ENCODE measurements around the gene KRTAP12-1.

DNA sequence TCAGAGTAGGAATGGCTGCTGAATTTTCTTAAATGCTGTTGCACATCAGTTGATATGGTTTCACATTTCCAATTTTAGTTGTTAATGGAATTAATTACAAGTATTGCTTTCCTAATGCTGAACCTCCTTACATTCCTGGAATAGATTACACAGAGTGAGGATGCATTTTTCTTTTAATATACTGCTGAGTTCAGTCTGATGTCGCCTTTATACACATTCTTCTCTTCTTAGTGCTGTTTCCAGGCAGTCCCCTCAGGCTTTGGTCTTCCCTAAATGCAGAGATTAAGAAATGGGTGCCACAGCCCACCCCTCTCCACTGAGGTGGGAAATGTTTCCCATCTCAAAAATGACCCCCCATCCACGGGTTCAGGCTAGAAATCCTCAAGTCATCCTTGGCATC, 36.1 kb upstream of the KRTAP12-1 start:
- TF ChIP-seq, protein P1, sequence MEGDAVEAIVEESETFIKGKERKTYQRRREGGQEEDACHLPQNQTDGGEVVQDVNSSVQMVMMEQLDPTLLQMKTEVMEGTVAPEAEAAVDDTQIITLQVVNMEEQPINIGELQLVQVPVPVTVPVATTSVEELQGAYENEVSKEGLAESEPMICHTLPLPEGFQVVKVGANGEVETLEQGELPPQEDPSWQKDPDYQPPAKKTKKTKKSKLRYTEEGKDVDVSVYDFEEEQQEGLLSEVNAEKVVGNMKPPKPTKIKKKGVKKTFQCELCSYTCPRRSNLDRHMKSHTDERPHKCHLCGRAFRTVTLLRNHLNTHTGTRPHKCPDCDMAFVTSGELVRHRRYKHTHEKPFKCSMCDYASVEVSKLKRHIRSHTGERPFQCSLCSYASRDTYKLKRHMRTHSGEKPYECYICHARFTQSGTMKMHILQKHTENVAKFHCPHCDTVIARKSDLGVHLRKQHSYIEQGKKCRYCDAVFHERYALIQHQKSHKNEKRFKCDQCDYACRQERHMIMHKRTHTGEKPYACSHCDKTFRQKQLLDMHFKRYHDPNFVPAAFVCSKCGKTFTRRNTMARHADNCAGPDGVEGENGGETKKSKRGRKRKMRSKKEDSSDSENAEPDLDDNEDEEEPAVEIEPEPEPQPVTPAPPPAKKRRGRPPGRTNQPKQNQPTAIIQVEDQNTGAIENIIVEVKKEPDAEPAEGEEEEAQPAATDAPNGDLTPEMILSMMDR (conservative IDR thresholded peaks at IDR 0.05 in 1 of 2, IDR thresholded peaks at IDR 0.05 in 1 of 2; ENCODE audit: extremely low read depth in 1 of 2, insufficient read depth in 1 of 2, low read depth in 1 of 2, low read length in 2 of 2): no peak
- TF ChIP-seq EZH2 (IDR thresholded peaks at IDR 0.05; ENCODE audit: borderline replicate concordance, low read length): no peak
